T-helper 2 cell treated with Interferon-gamma antibody and Interleukin-4, amounts not matched to agents 5 μg/mL and 100 μg/mL, for 36 hours (primary cell): ENCODE measurements around the gene ZBTB44.

Experiments
- DNase-seq: peaks from one replicate; pipeline ENCODE4 v3.0.0; 2021; ENCODE audit warnings: low spot score
- H3K27ac Mint-ChIP-seq: one replicate; pipeline ENCODE4 v1.8.0; 2021; ENCODE audit warnings: mild to moderate bottlenecking, mixed read lengths
- H3K27me3 Mint-ChIP-seq: one replicate; pipeline ENCODE4 v1.8.0; 2021; ENCODE audit warnings: low read depth, mixed read lengths
- H3K36me3 Mint-ChIP-seq: one replicate; pipeline ENCODE4 v1.8.0; 2021; ENCODE audit warnings: low read depth, mixed read lengths
- H3K4me1 Mint-ChIP-seq: one replicate; pipeline ENCODE4 v1.8.0; 2021; ENCODE audit warnings: low read depth, mixed read lengths
- H3K4me3 Mint-ChIP-seq: one replicate; pipeline ENCODE4 v1.8.0; 2022; ENCODE audit warnings: mild to moderate bottlenecking, moderate library complexity, mixed read lengths
- H3K9me3 Mint-ChIP-seq: one replicate; pipeline ENCODE4 v1.8.0; 2021; ENCODE audit warnings: mixed read lengths

ZBTB44 gene

DNA sequence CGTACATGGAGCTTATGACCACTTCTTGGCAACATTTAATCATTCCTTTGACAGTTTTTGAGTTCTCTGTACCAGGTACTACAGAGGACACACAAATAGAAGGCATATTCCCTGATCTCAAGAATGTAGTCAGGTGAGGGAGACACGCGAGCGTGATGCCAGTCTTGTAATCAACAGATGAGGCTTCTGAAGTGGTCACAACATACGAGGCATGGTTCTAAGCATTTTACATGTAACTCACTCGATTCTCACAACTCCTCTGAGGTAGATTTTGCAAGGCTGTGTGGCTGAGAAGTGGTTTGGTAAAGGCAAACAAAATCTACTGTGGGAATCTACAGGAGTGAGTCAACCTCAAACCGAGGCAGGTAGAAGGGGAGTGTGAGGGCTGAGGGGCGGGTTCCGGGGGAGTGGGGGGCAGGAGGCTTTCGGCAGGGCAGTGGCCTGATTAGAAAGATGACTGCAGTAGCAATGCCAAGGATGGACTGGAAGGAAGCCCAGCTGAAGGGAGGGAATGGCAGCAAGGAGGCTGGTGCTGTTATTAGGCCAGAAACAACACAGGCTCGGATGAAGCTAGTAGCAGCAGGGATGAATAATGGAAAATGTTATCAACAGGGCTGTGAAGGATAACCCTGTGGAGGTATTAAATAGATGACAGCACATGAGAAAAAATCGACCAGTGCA, 91.3 kb downstream of the ZBTB44 start:
- H3K4me1 Mint-ChIP-seq, result peaks cover 2% of the 10 kb centered on the region

DNA sequence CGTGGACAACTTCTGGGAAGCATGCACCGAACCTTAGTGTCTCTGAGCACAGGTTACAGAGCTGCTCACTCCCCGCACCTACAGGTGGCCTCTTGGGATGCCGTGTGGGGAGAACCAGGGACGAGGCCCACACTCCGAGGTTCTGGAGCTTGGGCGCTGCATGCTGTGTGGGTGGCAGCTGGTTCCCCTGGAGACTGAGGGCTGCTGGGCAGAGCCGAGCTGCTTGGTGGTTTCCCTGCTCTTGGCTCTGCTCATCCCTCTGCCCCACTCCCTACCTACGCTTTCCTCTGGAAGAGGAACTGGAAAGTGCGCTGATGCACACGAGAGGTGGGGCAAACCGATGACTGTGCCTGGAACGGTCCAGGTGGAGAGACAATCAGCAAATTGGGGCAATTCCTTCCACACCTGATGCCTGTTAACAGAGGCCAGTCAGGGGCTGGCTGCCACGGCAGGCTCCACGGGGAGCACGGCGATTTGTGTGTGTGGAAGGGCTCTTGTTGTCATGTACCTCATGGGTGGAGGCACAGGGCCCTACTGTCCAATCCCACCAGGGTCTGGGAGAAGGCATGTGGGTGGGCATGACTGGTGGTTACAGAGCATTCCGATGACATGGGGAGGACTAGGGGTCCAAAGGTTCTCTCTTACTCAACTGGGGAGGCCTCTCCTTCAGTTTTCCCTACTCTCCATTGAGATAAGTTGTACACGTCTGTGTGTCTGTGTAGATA, 94.2 kb downstream of the ZBTB44 start:
- peaks cover 2% of the 10 kb centered on the region for H3K4me1 Mint-ChIP-seq
- H3K36me3 Mint-ChIP-seq, result peaks cover 3% of the 10 kb centered on the region
- H3K27ac Mint-ChIP-seq, result no peak overlapping the region
- DNase-seq, result no peak
- H3K9me3 Mint-ChIP-seq, result no peaks in the 10 kb centered on the region
- H3K27me3 Mint-ChIP-seq, result no peaks in the 10 kb centered on the region
- H3K4me3 Mint-ChIP-seq, result no peak overlapping the region

More for the DNA sequence above, 91.3 kb downstream of the ZBTB44 start:
- H3K9me3 Mint-ChIP-seq, result no peaks in the 10 kb centered on the region
- DNase-seq, result peak; percentile 3
- peaks cover 3% of the 10 kb centered on the region for H3K36me3 Mint-ChIP-seq
- no peak overlapping the region for H3K4me3 Mint-ChIP-seq
- H3K27me3 Mint-ChIP-seq, result no peaks in the 10 kb centered on the region
- H3K27ac Mint-ChIP-seq, result no peak overlapping the region

DNA sequence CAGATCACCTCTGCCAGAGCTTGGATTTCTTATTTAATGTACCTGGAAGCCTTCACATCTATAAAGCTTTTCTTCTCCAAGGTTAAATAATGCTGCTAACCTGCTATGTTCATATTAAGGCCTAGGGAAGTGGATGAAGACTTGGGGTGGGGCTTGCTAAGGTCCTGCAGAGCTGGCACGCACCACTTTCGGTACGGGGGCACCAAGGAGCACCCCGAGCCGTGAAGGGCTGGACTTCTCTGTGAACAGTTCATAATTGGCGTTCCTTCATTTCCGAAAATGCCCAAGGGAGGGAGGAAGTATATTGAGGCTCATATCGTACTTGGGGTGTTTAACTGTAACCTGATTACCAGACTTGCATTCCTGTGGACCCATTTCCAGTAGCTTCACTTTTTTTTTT, 95.6 kb downstream of the ZBTB44 start:
- H3K36me3 Mint-ChIP-seq, result no peaks in the 10 kb centered on the region
- H3K4me3 Mint-ChIP-seq, result no peak overlapping the region
- H3K27me3 Mint-ChIP-seq, result no peaks in the 10 kb centered on the region
- no peak for DNase-seq
- no peaks in the 10 kb centered on the region for H3K4me1 Mint-ChIP-seq
- no peak overlapping the region for H3K27ac Mint-ChIP-seq
- H3K9me3 Mint-ChIP-seq, result no peaks in the 10 kb centered on the region

DNA sequence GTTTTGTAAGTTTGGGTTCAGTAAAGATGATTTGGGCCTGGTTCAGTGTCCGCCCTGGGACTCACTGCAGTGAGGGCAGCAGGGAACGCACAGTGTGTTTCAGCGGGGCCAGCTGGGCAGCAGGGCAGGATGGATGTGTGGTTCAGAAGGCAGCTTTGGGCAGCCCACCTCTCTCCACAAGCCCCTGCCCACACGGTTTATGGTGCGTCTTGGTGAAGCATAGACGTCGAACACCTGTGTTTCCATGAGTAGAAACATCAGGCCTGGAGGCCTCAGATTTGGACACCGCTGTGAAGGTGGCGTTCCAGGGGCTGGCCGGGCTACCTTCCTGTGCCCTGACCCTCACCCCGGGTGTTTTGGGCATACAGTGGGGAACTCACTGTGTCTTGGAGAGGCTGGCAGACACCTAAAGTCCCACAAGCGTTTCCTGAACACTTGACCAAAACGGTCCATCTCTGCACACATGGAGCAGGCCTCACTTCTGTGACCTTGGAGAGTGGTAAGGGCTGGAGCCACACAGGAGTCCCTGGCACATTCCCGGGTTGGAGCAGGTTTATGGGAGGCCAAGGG, 96.1 kb downstream of the ZBTB44 start:
- no peak overlapping the region for H3K27ac Mint-ChIP-seq
- H3K4me1 Mint-ChIP-seq, result no peaks in the 10 kb centered on the region
- no peak for DNase-seq
- no peaks in the 10 kb centered on the region for H3K27me3 Mint-ChIP-seq
- H3K9me3 Mint-ChIP-seq, result no peaks in the 10 kb centered on the region
- no peak overlapping the region for H3K4me3 Mint-ChIP-seq
- no peaks in the 10 kb centered on the region for H3K36me3 Mint-ChIP-seq

DNA sequence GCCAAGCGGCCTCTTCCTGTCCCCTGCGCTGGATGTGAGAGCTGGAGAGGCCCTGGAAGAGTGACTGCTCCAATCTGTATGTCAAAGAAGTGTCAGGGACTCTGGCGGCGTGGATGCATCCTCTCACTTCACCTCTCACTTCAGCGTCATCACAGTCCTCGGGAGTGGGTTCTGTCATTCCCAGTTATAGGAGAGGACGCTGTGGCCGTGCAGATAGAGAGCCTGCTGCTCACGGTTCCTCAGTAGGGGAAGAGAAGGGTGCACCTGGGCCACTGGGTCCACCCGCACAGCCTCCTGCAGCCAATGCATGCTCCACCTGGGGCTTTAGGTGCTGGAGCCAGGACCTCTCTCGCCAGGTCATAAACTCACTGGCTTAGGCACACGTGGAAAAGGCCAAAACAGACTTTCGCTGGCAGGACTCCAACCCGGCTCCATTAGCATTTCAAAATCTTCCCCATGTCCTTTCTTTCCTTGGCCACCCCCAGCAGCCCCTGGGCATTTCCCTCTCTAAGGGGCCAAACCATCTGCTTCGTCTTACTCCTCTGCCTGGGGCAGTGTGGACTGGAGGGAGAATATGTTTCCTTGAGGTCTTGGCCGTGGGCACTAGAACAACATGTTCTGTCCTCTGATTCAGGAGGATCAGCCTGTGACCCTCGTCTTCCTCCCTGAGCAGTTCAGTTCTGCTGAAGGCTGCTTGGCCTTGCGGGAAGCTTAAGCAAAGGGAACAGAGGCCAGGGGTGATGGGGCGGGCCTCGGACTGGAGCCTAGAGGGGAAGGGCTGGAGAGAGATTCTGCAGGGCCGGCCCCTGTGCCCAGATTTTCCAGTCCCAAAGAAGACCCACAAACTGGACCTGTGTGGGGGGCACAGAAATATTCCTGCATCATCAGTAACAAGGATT, 97.3 kb downstream of the ZBTB44 start:
- no peak for DNase-seq
- no peaks in the 10 kb centered on the region for H3K9me3 Mint-ChIP-seq
- no peaks in the 10 kb centered on the region for H3K4me1 Mint-ChIP-seq
- H3K36me3 Mint-ChIP-seq, result no peaks in the 10 kb centered on the region
- no peak overlapping the region for H3K27ac Mint-ChIP-seq
- no peaks in the 10 kb centered on the region for H3K27me3 Mint-ChIP-seq
- H3K4me3 Mint-ChIP-seq, result no peak overlapping the region

DNA sequence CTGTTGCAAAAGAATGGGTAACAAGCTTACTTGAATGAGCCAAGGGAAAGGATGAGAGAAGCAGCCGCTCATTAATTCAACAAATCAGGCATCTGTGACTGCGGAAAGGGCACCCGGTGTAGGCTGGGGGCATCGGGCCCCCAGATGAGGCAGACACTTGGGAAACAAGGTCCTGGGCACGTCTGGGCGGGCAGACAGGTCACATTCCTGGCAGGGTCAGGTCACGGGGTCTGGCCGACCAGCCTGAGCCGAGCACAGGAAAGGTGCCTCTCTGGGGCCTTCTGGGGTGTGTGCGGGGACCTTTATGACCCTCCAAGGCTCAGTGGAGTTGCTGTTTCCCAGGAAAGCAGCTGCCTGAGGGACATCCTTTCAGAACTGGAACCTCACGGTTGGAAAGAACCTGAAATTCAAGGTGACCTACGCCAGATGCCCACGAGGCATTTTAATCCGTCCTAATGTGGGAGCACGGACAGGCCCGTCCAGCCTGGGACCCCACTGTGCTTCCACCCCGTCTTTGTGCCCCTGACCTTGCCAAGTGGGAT, 98.1 kb downstream of the ZBTB44 start:
- Mint-ChIP-seq H3K27ac (no peak overlapping the region), H3K36me3 (no peaks in the 10 kb centered on the region), H3K9me3 (no peaks in the 10 kb centered on the region), H3K4me3 (no peak overlapping the region), H3K4me1 (no peaks in the 10 kb centered on the region), H3K27me3 (no peaks in the 10 kb centered on the region)
- DNase-seq, result no peak

DNA sequence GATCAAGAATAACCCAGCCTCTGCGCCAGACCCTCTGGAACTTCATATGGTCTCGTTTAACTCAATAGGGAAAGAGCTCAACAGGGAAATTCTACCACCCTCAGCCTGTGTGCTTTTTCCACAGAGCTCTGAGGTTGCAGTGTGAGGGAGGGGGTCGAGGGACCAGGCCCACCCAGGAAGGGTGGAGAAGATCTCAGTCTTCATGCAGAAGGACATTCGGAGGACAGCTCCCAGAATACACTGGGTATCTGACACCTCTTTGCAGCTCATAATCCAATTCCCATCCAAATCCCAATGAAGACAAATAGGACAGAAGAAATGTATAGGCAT, 98.5 kb downstream of the ZBTB44 start:
- no peak overlapping the region for H3K4me3 Mint-ChIP-seq
- H3K27me3 Mint-ChIP-seq, result peaks cover 3% of the 10 kb centered on the region
- H3K9me3 Mint-ChIP-seq, result no peaks in the 10 kb centered on the region
- H3K4me1 Mint-ChIP-seq, result no peaks in the 10 kb centered on the region
- H3K36me3 Mint-ChIP-seq, result no peaks in the 10 kb centered on the region
- no peak for DNase-seq
- H3K27ac Mint-ChIP-seq, result no peak overlapping the region

DNA sequence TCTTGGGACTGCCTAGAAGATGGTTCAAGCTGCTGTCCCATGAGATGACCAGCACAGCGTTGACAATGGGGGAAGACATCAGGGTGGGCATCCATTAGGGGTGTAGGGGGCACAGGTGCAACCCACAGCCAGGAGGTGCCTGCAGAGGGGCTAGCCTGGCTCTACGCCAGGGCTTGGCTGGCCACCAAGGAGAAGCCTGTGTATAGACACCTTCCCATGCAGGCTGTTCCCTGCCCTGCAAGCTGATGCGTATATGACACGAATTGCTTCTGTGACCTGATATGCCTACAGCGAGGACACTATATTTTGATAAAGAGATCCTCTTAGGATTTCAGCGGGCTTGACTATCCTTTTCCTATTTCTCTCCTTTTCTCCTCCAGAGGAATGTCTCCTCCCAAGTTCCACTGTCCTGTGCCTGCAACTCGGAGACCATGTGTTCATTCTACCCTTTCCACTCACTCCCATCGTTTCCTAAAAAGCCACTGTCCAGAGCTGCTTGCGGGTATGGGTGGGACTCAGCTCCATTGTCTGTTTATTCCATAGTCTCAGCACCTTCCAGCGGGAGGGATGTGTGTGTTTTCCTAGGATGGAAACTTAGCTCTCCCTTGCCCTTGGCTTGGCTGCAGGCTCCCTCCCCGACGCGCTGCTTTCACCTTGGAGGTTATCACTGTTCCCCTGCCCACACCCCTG, 99.0 kb downstream of the ZBTB44 start:
- H3K36me3 Mint-ChIP-seq, result no peaks in the 10 kb centered on the region
- H3K4me3 Mint-ChIP-seq, result no peak overlapping the region
- no peaks in the 10 kb centered on the region for H3K9me3 Mint-ChIP-seq
- no peak overlapping the region for H3K27ac Mint-ChIP-seq
- H3K27me3 Mint-ChIP-seq, result peaks cover 3% of the 10 kb centered on the region
- no peak for DNase-seq
- H3K4me1 Mint-ChIP-seq, result no peaks in the 10 kb centered on the region

DNA sequence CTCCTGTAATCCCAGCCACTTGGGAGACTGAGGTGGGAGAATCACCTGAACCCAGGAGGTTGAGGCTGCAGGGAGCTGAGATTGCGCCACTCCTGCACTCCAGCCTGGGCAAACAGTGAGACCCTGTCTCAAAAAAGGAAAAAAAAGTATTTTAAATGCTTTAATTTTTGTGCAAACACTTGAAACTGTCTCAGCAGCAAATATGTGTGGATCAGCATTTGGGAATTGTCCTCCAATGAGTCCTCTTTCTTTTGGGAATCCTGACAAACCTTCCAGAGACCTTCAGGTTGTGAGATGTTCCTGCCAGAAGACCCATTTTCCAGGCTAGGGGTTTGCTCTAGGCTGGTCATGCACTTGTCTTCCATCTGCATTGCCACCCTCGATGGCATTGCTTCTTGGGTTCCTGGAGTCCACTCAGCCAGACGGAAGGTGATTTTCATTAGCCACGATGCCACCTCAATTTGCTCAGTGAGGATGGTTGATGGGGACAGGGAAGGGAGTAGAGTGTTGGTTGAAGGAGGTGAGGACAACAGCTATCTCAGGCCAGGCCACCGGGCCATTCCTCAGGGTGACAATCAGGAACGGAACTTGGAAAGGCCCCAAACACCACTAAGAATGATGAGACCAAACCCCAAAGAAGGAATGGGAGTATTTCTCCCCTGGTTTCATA, 99.7 kb downstream of the ZBTB44 start:
- Mint-ChIP-seq H3K4me1 (no peaks in the 10 kb centered on the region), H3K27ac (no peak overlapping the region), H3K27me3 (peaks cover 3% of the 10 kb centered on the region), H3K4me3 (no peak overlapping the region), H3K9me3 (no peaks in the 10 kb centered on the region), H3K36me3 (no peaks in the 10 kb centered on the region)
- no peak for DNase-seq

DNA sequence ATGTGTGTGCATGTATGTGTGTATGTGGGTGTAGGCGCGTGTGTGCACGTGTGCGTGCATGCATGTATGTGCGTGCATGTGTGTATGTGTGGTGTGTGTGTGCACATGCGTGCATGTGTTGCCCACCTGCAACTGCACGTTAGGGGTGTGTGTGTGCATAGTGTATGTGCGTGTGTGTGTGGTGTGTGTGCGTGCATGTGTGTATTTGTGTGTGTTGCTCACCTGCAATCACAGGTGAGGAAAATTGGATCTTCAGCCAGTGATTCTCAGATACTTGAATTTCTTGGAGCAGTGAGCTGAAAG, 100.8 kb downstream of the ZBTB44 start:
- peaks cover 3% of the 10 kb centered on the region for H3K27me3 Mint-ChIP-seq
- no peaks in the 10 kb centered on the region for H3K9me3 Mint-ChIP-seq
- no peaks in the 10 kb centered on the region for H3K36me3 Mint-ChIP-seq
- H3K4me3 Mint-ChIP-seq, result no peak overlapping the region
- no peak overlapping the region for H3K27ac Mint-ChIP-seq
- DNase-seq, result no peak
- H3K4me1 Mint-ChIP-seq, result no peaks in the 10 kb centered on the region

DNA sequence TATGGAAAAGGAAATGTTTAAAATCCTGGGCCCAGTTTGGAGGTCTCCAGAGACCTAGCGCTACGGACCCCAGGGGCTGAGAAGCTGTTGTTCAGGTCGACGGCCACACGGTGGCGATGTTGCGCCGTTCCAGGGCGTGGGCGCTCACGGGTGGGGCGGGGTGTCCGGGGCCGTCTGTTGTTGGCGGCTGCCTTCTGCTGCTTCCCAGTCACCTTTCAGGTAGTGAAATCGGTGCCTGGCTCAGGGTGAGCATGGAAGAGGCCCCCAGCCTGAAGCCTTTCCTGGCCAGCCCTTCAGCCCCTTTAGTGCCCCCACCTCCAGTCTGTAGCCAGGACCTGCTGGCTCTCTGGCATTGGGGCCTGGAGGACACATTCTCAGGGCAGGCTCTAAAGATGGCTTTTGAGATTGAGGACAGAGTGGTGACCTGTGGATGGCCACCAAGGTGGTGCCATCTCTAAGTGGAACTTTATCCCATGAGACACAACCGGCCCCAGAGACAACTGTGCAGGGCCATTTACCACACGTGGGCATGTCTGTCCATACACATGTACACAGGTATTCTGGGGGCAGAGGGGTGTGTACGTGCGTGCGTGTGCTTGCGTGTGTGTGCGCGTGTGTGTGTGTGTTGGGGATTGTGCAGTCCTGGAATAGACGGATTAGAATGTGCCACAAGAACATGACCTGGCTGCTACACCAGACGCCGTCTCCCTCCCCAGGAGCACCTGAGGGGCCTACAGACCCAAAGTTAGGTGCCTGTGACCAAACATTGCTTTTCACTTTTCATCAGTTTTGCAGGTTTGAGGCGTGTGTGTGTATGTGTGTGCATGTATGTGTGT, 101.4 kb downstream of the ZBTB44 start:
- Mint-ChIP-seq H3K9me3 (no peaks in the 10 kb centered on the region), H3K4me1 (no peaks in the 10 kb centered on the region), H3K27me3 (peaks cover 3% of the 10 kb centered on the region), H3K4me3 (no peak overlapping the region), H3K36me3 (no peaks in the 10 kb centered on the region), H3K27ac (no peak overlapping the region)
- peak; percentile 59 for DNase-seq

DNA sequence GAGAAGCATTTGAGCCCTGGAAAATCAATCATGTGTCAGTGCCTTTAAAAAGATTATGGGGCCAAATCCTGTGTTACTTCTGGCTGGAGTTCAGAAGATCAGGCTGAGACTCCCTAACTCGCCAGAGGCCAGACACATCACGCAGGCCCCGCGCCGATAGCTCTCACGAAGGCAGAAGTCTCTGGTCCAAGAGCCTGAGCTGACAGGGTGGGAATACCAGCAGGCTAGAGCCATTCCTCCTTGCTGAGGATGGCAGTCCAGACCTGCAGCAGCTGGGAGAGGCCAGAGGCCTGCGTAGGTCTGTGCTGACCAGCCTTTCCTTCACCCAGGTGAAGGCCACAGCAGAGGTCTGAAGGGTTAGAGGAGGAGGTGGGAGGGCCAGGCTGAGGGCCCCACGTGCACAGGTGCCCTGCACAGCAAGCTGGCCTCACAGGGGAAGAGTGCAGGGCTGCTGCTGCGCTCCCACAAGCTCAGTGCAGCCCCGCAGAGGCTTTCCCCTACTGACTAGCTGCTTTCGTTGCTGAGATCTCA, 102.2 kb downstream of the ZBTB44 start:
- no peak overlapping the region for H3K27ac Mint-ChIP-seq
- H3K9me3 Mint-ChIP-seq, result no peaks in the 10 kb centered on the region
- no peak for DNase-seq
- H3K27me3 Mint-ChIP-seq, result peaks cover 3% of the 10 kb centered on the region
- no peaks in the 10 kb centered on the region for H3K4me1 Mint-ChIP-seq
- no peak overlapping the region for H3K4me3 Mint-ChIP-seq
- no peaks in the 10 kb centered on the region for H3K36me3 Mint-ChIP-seq
